PC-3 (cell line): ENCODE results near the gene ENAM.

ENCODE experiments used
- EZH2 ChIP-seq: fragments of 300-600 bp; sonication (generic); IDR thresholded peaks from one replicate; pipeline ENCODE4 v1.6.1; 2017; ENCODE audit warnings: antibody characterized with exemption, mild to moderate bottlenecking, low read length; ENCODE audit not compliant: unreplicated experiment
- EZH2phosphoT487 ChIP-seq: fragments of 300-600 bp; sonication (generic); IDR thresholded peaks from 2 replicates; pipeline ENCODE4 v1.6.1; 2018; ENCODE audit warnings: mild to moderate bottlenecking, antibody characterized with exemption, low read length, borderline replicate concordance
- TF ChIP-seq, protein P1 (sequence below): fragments of 300-600 bp; sonication (generic); conservative IDR thresholded peaks from 2 replicates; pipeline ENCODE4 v1.5.1; 2017; ENCODE audit warnings: antibody characterized with exemption, low read depth, mild to moderate bottlenecking, low read length

- TF ChIP-seq EZH2phosphoT487 (no peak), EZH2 (no peak)
- TF ChIP-seq, protein P1, sequence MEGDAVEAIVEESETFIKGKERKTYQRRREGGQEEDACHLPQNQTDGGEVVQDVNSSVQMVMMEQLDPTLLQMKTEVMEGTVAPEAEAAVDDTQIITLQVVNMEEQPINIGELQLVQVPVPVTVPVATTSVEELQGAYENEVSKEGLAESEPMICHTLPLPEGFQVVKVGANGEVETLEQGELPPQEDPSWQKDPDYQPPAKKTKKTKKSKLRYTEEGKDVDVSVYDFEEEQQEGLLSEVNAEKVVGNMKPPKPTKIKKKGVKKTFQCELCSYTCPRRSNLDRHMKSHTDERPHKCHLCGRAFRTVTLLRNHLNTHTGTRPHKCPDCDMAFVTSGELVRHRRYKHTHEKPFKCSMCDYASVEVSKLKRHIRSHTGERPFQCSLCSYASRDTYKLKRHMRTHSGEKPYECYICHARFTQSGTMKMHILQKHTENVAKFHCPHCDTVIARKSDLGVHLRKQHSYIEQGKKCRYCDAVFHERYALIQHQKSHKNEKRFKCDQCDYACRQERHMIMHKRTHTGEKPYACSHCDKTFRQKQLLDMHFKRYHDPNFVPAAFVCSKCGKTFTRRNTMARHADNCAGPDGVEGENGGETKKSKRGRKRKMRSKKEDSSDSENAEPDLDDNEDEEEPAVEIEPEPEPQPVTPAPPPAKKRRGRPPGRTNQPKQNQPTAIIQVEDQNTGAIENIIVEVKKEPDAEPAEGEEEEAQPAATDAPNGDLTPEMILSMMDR = no peak
Observed at GRCh38 chr4:70634482-70634881, 5.9 kb downstream of the ENAM start.
